H9 (cell line): ENCODE results near the gene DNAJC6. TPM values are rescaled to one million over a fixed set of nuclear protein-coding genes. Genes with fewer than 3 reads are reported as not detected.

Experiments used
- DNase-seq: peaks from one replicate; pipeline ENCODE4 v3.0.0-alpha.2; 2017
- H2AFZ ChIP-seq: one replicate; pipeline ENCODE4 v1.6.1; 2013; ENCODE audit warnings: mild to moderate bottlenecking, low read length, control low read depth, moderate library complexity
- H2AK5ac ChIP-seq: 2 replicates; pipeline ENCODE4 v1.6.1; 2013; ENCODE audit warnings: low read length, control low read depth, mixed read lengths; ENCODE audit not compliant: insufficient read length
- H2BK120ac ChIP-seq: one replicate; pipeline ENCODE4 v1.6.1; 2013; ENCODE audit warnings: low read depth, mild to moderate bottlenecking, low read length, control low read depth, inconsistent platforms; ENCODE audit not compliant: poor library complexity, severe bottlenecking
- H2BK12ac ChIP-seq: 2 replicates; pipeline ENCODE4 v1.6.1; 2013; ENCODE audit warnings: low read length, control low read depth, mixed read lengths, low read depth; ENCODE audit not compliant: insufficient read length
- H2BK15ac ChIP-seq: 2 replicates; pipeline ENCODE4 v1.6.1; 2013; ENCODE audit warnings: low read depth, low read length, control low read depth
- H2BK20ac ChIP-seq: one replicate; pipeline ENCODE4 v1.6.1; 2013; ENCODE audit warnings: low read depth, mild to moderate bottlenecking, low read length, control low read depth, inconsistent platforms; ENCODE audit not compliant: poor library complexity, severe bottlenecking
- H2BK5ac ChIP-seq: 2 replicates; pipeline ENCODE4 v1.6.1; 2013; ENCODE audit warnings: low read length, control low read depth, mixed read lengths; ENCODE audit not compliant: insufficient read length
- H3K14ac ChIP-seq: 2 replicates; pipeline ENCODE4 v1.6.1; 2013; ENCODE audit warnings: low read length, control low read depth; ENCODE audit not compliant: insufficient read depth
- H3K18ac ChIP-seq: 2 replicates; pipeline ENCODE4 v1.6.1; 2013; ENCODE audit warnings: low read depth, mild to moderate bottlenecking, mixed read lengths, low read length, control low read depth; ENCODE audit not compliant: insufficient read length
- H3K23ac ChIP-seq: 2 replicates; pipeline ENCODE4 v1.6.1; 2013; ENCODE audit warnings: low read length, control low read depth, mixed read lengths, low read depth; ENCODE audit not compliant: insufficient read length
- H3K23me2 ChIP-seq: 2 replicates; pipeline ENCODE4 v1.6.1; 2013; ENCODE audit warnings: low read depth, mild to moderate bottlenecking, mixed read lengths, low read length, control low read depth; ENCODE audit not compliant: insufficient read length, poor library complexity, severe bottlenecking
- H3K27ac ChIP-seq: 2 replicates; pipeline ENCODE4 v1.5.1; 2013; ENCODE audit warnings: low read length, control low read depth, mixed read lengths, low read depth; ENCODE audit not compliant: insufficient read length
- H3K27me3 ChIP-seq: 2 replicates; pipeline ENCODE4 v1.6.1; 2013; ENCODE audit warnings: low read length, control low read depth, inconsistent platforms; ENCODE audit not compliant: insufficient read depth
- H3K4ac ChIP-seq: 2 replicates; pipeline ENCODE4 v1.6.1; 2013; ENCODE audit warnings: low read depth, mild to moderate bottlenecking, control low read depth, inconsistent platforms, low read length, moderate library complexity
- H3K4me1 ChIP-seq: 2 replicates; pipeline ENCODE4 v1.6.1; 2013; ENCODE audit warnings: low read length, control low read depth, inconsistent platforms; ENCODE audit not compliant: insufficient read depth
- H3K4me2 ChIP-seq: 2 replicates; pipeline ENCODE4 v1.6.1; 2013; ENCODE audit warnings: low read length, control low read depth, mixed read lengths; ENCODE audit not compliant: insufficient read length, insufficient read depth
- H3K56ac ChIP-seq: 2 replicates; pipeline ENCODE4 v1.6.1; 2013; ENCODE audit warnings: low read depth, mild to moderate bottlenecking, mixed read lengths, low read length, control low read depth; ENCODE audit not compliant: insufficient read length
- H3K79me1 ChIP-seq: 2 replicates; pipeline ENCODE4 v1.6.1; 2013; ENCODE audit warnings: low read depth, mild to moderate bottlenecking, moderate library complexity, low read length, control low read depth, inconsistent platforms; ENCODE audit not compliant: insufficient read depth, poor library complexity, severe bottlenecking
- H3K79me2 ChIP-seq: 2 replicates; pipeline ENCODE4 v1.6.1; 2013; ENCODE audit warnings: low read length, control low read depth, inconsistent platforms; ENCODE audit not compliant: insufficient read depth
- H3K9ac ChIP-seq: 2 replicates; pipeline ENCODE4 v1.6.1; 2013; ENCODE audit warnings: low read length, control low read depth, mixed read lengths; ENCODE audit not compliant: insufficient read length; ENCODE audit errors: extremely low read depth
- H3K9me3 ChIP-seq: one replicate; pipeline ENCODE4 v1.6.1; 2013; ENCODE audit warnings: low read depth, low read length, inconsistent platforms; ENCODE audit not compliant: control insufficient read depth
- H3T11ph ChIP-seq: one replicate; pipeline ENCODE4 v1.6.1; 2013; ENCODE audit warnings: mild to moderate bottlenecking, low read length, control low read depth, inconsistent platforms
- H4K20me1 ChIP-seq: one replicate; pipeline ENCODE4 v1.6.1; 2013; ENCODE audit not compliant: control insufficient read depth, insufficient read length, insufficient read depth
- H4K5ac ChIP-seq: 2 replicates; pipeline ENCODE4 v1.6.1; 2013; ENCODE audit warnings: low read depth, mild to moderate bottlenecking, mixed read lengths, low read length, control low read depth; ENCODE audit not compliant: insufficient read length
- H4K8ac ChIP-seq: replicated peaks from 2 replicates; pipeline ENCODE4 v1.6.1; 2013; ENCODE audit warnings: low read length, control low read depth, mixed read lengths, low read depth; ENCODE audit not compliant: insufficient read length
- H4K91ac ChIP-seq: 2 replicates; pipeline ENCODE4 v1.6.1; 2013; ENCODE audit warnings: low read depth, mild to moderate bottlenecking, moderate library complexity, mixed read lengths, low read length, control low read depth; ENCODE audit not compliant: insufficient read length
- H3K27ac Mint-ChIP-seq, 3 experiments: 2 replicates in 2 of 3; 3 replicates in 1 of 3; pipeline ENCODE4 v1.8.0; 2020 to 2021; ENCODE audit warnings: mixed read lengths in 3 of 3, mild to moderate bottlenecking in 1 of 3, moderate library complexity in 1 of 3
- H3K27me3 Mint-ChIP-seq: 2 replicates; pipeline ENCODE4 v1.8.0; 2021; ENCODE audit warnings: low read depth, mild to moderate bottlenecking, moderate library complexity, mixed read lengths
- H3K36me3 Mint-ChIP-seq, 3 experiments: 2 replicates in 2 of 3; 3 replicates in 1 of 3; pipeline ENCODE4 v1.8.0; 2020 to 2021; ENCODE audit warnings: low read depth in 3 of 3, mixed read lengths in 3 of 3; ENCODE audit not compliant: insufficient read depth in 1 of 3
- H3K4me1 Mint-ChIP-seq, 2 experiments: 2 replicates each; pipeline ENCODE4 v1.8.0; 2020; ENCODE audit warnings: mixed read lengths in 2 of 2
- H3K4me3 Mint-ChIP-seq, 2 experiments: 2 replicates in 1 of 2; 3 replicates in 1 of 2; pipeline ENCODE4 v1.8.0; 2020 to 2021; ENCODE audit warnings: mild to moderate bottlenecking in 2 of 2, mixed read lengths in 2 of 2, moderate library complexity in 1 of 2
- H3K9me3 Mint-ChIP-seq, 2 experiments: 2 replicates in 1 of 2; 3 replicates in 1 of 2; pipeline ENCODE4 v1.8.0; 2020; ENCODE audit warnings: mild to moderate bottlenecking in 2 of 2, mixed read lengths in 2 of 2, moderate library complexity in 1 of 2
- WGBS: extraction: QIAGEN DNeasy Blood & Tissue Kit; methylation state at CpG from one replicate; pipeline ENCODE4 v1.1.7; 2013; ENCODE audit warnings: missing lambda C conversion rate, low lambda C conversion rate, mixed read lengths; ENCODE audit not compliant: insufficient read length; ENCODE audit errors: extremely low coverage; 5-methylcytosine and 5-hydroxymethylcytosine counted together
- total RNA-seq: library from RNA; stranded (reverse); gene quantifications from 2 replicates; pipeline ENCODE4 v1.2.1, GENCODE V29; 2021
- TF ChIP-seq, protein P1 (sequence below): fragments of 200-600 bp; sonication (generic); conservative IDR thresholded peaks from 3 replicates; pipeline ENCODE4 v1.8.0; 2021; ENCODE audit warnings: antibody characterized with exemption, mild to moderate bottlenecking

Gene DNAJC6
- total RNA-seq, 1 experiment from 2014 or later: 2.2 TPM

GRCh38 chr1:65265296-65265650, 44.1 kb upstream of the DNAJC6 start:
- Histone ChIP-seq H3K9ac (no peak overlapping the region), H3K4me2 (peak overlapping the region; percentile 68), H3K27ac (no peak overlapping the region)

More at GRCh38 chr1:65265296-65265650, 44.1 kb upstream of the DNAJC6 start:
- H3K36me3 Mint-ChIP-seq: no peaks in the 10 kb centered on the region
- Histone ChIP-seq H4K91ac (no peak overlapping the region), H3K56ac (no peak overlapping the region), H2BK5ac (no peak overlapping the region), H3K27me3 (no peaks in the 10 kb centered on the region; the same call in 1 of the 2 replicates), H4K5ac (no peak overlapping the region), H2BK15ac (no peak overlapping the region), H3K79me2 (no peaks in the 10 kb centered on the region), H3K79me1 (no peaks in the 10 kb centered on the region), H3K14ac (no peak overlapping the region), H2AFZ (no peak overlapping the region), H3K4me1 (no peaks in the 10 kb centered on the region), H3K23me2 (peaks cover 11% of the 10 kb centered on the region), H3K4ac (no peak overlapping the region), H2BK120ac (no peak overlapping the region), H2BK12ac (no peak overlapping the region), H4K8ac (no peak overlapping the region), H3K18ac (no peak overlapping the region), H2AK5ac (no peak overlapping the region), H4K20me1 (no peaks in the 10 kb centered on the region), H3K9me3 (no peaks in the 10 kb centered on the region), H2BK20ac (no peak overlapping the region), H3K23ac (no peak overlapping the region), H3T11ph (no peak overlapping the region)
- no peaks in the 10 kb centered on the region for H3K9me3 Mint-ChIP-seq
- no peak for DNase-seq
- TF ChIP-seq, protein P1, sequence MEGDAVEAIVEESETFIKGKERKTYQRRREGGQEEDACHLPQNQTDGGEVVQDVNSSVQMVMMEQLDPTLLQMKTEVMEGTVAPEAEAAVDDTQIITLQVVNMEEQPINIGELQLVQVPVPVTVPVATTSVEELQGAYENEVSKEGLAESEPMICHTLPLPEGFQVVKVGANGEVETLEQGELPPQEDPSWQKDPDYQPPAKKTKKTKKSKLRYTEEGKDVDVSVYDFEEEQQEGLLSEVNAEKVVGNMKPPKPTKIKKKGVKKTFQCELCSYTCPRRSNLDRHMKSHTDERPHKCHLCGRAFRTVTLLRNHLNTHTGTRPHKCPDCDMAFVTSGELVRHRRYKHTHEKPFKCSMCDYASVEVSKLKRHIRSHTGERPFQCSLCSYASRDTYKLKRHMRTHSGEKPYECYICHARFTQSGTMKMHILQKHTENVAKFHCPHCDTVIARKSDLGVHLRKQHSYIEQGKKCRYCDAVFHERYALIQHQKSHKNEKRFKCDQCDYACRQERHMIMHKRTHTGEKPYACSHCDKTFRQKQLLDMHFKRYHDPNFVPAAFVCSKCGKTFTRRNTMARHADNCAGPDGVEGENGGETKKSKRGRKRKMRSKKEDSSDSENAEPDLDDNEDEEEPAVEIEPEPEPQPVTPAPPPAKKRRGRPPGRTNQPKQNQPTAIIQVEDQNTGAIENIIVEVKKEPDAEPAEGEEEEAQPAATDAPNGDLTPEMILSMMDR: no peak
- no CpG with 5 or more reads among the region's 7 CpGs for WGBS
- H3K4me1 Mint-ChIP-seq: peaks cover 24 to 31% of the 10 kb centered on the region in 2 experiments
- H3K27ac Mint-ChIP-seq: no peak overlapping the region; a peak in 1 of 7 replicates
- H3K4me3 Mint-ChIP-seq: peak overlapping the region; percentile 66 to 84
- H3K27me3 Mint-ChIP-seq: peaks cover 35% of the 10 kb centered on the region
